ENCODE results near the gene ARHGEF5.
"Not testable (repeated sequence)": the region's sequence is repeated elsewhere in the genome, so short reads cannot be mapped to it uniquely, and the experiment has no call there.

Gene ARHGEF5

GRCh38 chr7:144355176-144355822 lies at the start of gene ARHGEF5:
Gene ARHGEF5, plus strand, starts transcription at chr7:144355402. Its CDS starts 7,268 bp downstream, at chr7:144362670.
- DNase-seq, result not testable (repeated sequence)

GRCh38 chr7:144309702-144310101 lies 45.5 kb upstream of the ARHGEF5 start:
- DNase-seq, result not testable (repeated sequence)

GRCh38 chr7:144311218-144311617 lies 44.0 kb upstream of the ARHGEF5 start:
- not testable (repeated sequence) for DNase-seq

- not testable (repeated sequence) for DNase-seq
These were observed 43.2 kb upstream of the ARHGEF5 start, which contains the start of gene OR2A1 for GRCh38 chr7:144311872-144312469. Gene OR2A1, plus strand, starts transcription at chr7:144312419. Its CDS starts 5,706 bp downstream, at chr7:144318125.

- DNase-seq, result not testable (repeated sequence)
These were observed 37.7 kb upstream of the ARHGEF5 start for GRCh38 chr7:144317537-144317936.

- not testable (repeated sequence) for DNase-seq
These were observed 35.7 kb upstream of the ARHGEF5 start for GRCh38 chr7:144319547-144319946.

GRCh38 chr7:144321677-144322206 lies 33.5 kb upstream of the ARHGEF5 start:
- not testable (repeated sequence) for DNase-seq

GRCh38 chr7:144323359-144323758 lies 31.8 kb upstream of the ARHGEF5 start:
- not testable (repeated sequence) for DNase-seq

- not testable (repeated sequence) for DNase-seq
These were observed 29.3 kb upstream of the ARHGEF5 start for GRCh38 chr7:144325868-144326267.

- not testable (repeated sequence) for DNase-seq
These were observed 25.2 kb upstream of the ARHGEF5 start for GRCh38 chr7:144330044-144330443.

GRCh38 chr7:144331221-144331995 lies 23.8 kb upstream of the ARHGEF5 start:
- not testable (repeated sequence) for DNase-seq

GRCh38 chr7:144331996-144332288 lies 23.3 kb upstream of the ARHGEF5 start:
- DNase-seq, result not testable (repeated sequence)

GRCh38 chr7:144348625-144349024 lies 6.6 kb upstream of the ARHGEF5 start:
- not testable (repeated sequence) for DNase-seq

GRCh38 chr7:144351667-144352066 lies 3.5 kb upstream of the ARHGEF5 start:
- not testable (repeated sequence) for DNase-seq

- not testable (repeated sequence) for DNase-seq
These were observed 983 bp downstream of the ARHGEF5 start for GRCh38 chr7:144356185-144356584.

- DNase-seq, result not testable (repeated sequence)
These were observed 1.7 kb downstream of the ARHGEF5 start for GRCh38 chr7:144356860-144357259.

- DNase-seq, result not testable (repeated sequence)
These were observed 6.9 kb downstream of the ARHGEF5 start for GRCh38 chr7:144362061-144362460.

GRCh38 chr7:144365523-144365922 lies 10.3 kb downstream of the ARHGEF5 start:
- DNase-seq, result not testable (repeated sequence)

GRCh38 chr7:144367250-144367649 lies 12.0 kb downstream of the ARHGEF5 start:
- not testable (repeated sequence) for DNase-seq

GRCh38 chr7:144369221-144369620 lies 14.0 kb downstream of the ARHGEF5 start:
- not testable (repeated sequence) for DNase-seq

GRCh38 chr7:144378651-144379050 lies 23.4 kb downstream of the ARHGEF5 start:
- no peak for DNase-seq

GRCh38 chr7:144379776-144380384 lies 24.7 kb downstream of the ARHGEF5 start:
- no peak for DNase-seq

- DNase-seq, result no peak
These were observed 28.9 kb downstream of the ARHGEF5 start for GRCh38 chr7:144384071-144384470.
